Heart right ventricle (tissue), 16 donors: ENCODE results near the gene HJURP. TPM values are rescaled to one million over a fixed set of nuclear protein-coding genes. Genes with fewer than 3 reads are reported as not detected.

Source experiments
- ATAC-seq, 8 donors: fragments of 200-7000 bp; cut with Tn5 transposase; one replicate each; pipeline ENCODE4 v1.9.1; 2020; ENCODE audit warnings: mild to moderate bottlenecking in 8 of 8, moderate library complexity in 8 of 8, moderate number of reproducible peaks in 1 of 8
- DNase-seq, 2 donors: peaks; one replicate each; pipeline ENCODE4 v3.0.0-alpha.2; 2020
- H3K27ac ChIP-seq, 10 donors: fragments of 200-600 bp; sonication (generic) in 2 of 10; one replicate each; pipeline versions ENCODE4 v1.5.0 to v1.8.0; 2020 to 2022; ENCODE audit warnings: mild to moderate bottlenecking in 3 of 10
- H3K27me3 ChIP-seq, 7 donors: fragments of 200-600 bp; one replicate each; pipeline ENCODE4 v1.8.0; 2021 to 2022; ENCODE audit warnings: mild to moderate bottlenecking in 2 of 7
- H3K36me3 ChIP-seq, 9 donors: fragments of 200-600 bp; sonication (generic) in 1 of 9; one replicate each; pipeline versions ENCODE4 v1.5.0 to v1.8.0; 2020 to 2022; ENCODE audit warnings: mild to moderate bottlenecking in 2 of 9
- H3K4me1 ChIP-seq, 9 donors: fragments of 200-600 bp; sonication (generic) in 1 of 9; one replicate each; pipeline versions ENCODE4 v1.5.0 to v1.8.0; 2020 to 2022; ENCODE audit warnings: mild to moderate bottlenecking in 4 of 9
- H3K4me3 ChIP-seq, 10 donors: fragments of 200-600 bp; sonication (generic) in 2 of 10; one replicate each; pipeline versions ENCODE4 v1.5.0 to v1.8.0; 2020 to 2022; ENCODE audit warnings: mild to moderate bottlenecking in 7 of 10, moderate library complexity in 2 of 10
- H3K9me3 ChIP-seq, 11 donors: fragments of 200-600 bp in 10 of 11; sonication (generic) in 2 of 11; one replicate each; pipeline versions ENCODE4 v1.5.0 to v1.8.0; 2013 to 2022; ENCODE audit warnings: mild to moderate bottlenecking in 2 of 11, control low read depth in 1 of 11, moderate library complexity in 1 of 11
- CTCF ChIP-seq, 9 donors: fragments of 200-600 bp; sonication (generic) in 2 of 9; IDR thresholded peaks; one replicate each; pipeline versions ENCODE4 v1.5.0 to v1.8.0; 2021 to 2022; ENCODE audit warnings: antibody characterized with exemption in 9 of 9, mild to moderate bottlenecking in 5 of 9, moderate library complexity in 1 of 9
- WGBS, 2 donors: extraction: QIAGEN DNeasy Blood & Tissue Kit; methylation state at CpG; one replicate each; pipeline ENCODE4 v1.1.7; 2013; ENCODE audit warnings: inconsistent platforms in 1 of 2; 5-methylcytosine and 5-hydroxymethylcytosine counted together
- intact Hi-C, 10 donors: fragments of 100-400 bp; cut with DNase I; formaldehyde crosslinking; loops; one replicate each; pipeline versions ENCODE4 v1.11.1 to v1.14.2; 2022
- polyA plus RNA-seq, 2 donors: library from polyadenylated mRNA; stranded (reverse); fragments of 200-250 nt; gene quantifications; one replicate each; pipeline ENCODE4 v1.2.3, GENCODE V29; 2013
- total RNA-seq, 10 donors: library from RNA; stranded (reverse); fragmentation: NEBNext Ultra II Directional in 3 of 10; extraction: Animal tissue kit (Norgen Biotek cat#: 25700) in 3 of 10; gene quantifications; one replicate each; pipeline versions ENCODE4 v1.2.1 to v1.2.4, GENCODE V29; 2021 to 2023
- donor health status: Arrhythmogenic right ventricular cardiomyopathy.
- donor health status: ischemic (EF 13 %, LVEDD 7.1; RV severe dilation, severe dysfunction).
- donor health status: healthy with polysubstance abuse.
- donor health status: DM: no; HTN: yes; CAD: no.
- donor health status: DM: no; HTN: no; CAD: no.
- donor health status: ischemic (EF 25% LVEDD 6.9; RV normal size, moderate dysfunction).
- donor health status: ischemic (EF 25% LVEDD 5.7; RV mildly dilated, moderate dysfunction).
- donor health status: healthy.
- donor health status: DM: yes; HTN: yes; CAD: no.
- donor health status: Ischemic cardiomyopathy.
- donor health status: ischemic (EF 35%, LVEDD 5.7; RV mildly dilated, moderate dysfunction).
- donor health status: nonischemic (EF 11% LVEDD 7.7; RV severe dilation, severe dysfunction).
- donor health status: DM: yes; HTN: yes; CAD: no.
- donor health status: PGD.
- donor health status: ischemic (EF 29% LVEDD 5.4; RV normal size, mild dysfunction).
- donor health status: nonischemic (EF 23%, LVEDD 6.1; RV moderate dilation, normal function).

Gene HJURP
- total and polyA plus RNA-seq, 12 donors, result 0.22 to 2.9 (median 0.44) TPM; not detected in 4

- Histone ChIP-seq H3K4me1 (no peaks in the 10 kb centered on the region), H3K9me3 (peaks cover 0 to 5% (median 0%) of the 10 kb centered on the region in 11 donors), H3K27ac (no peak overlapping the region), H3K4me3 (no peak overlapping the region), H3K36me3 (no peaks in the 10 kb centered on the region), H3K27me3 (peaks cover 0 to 20% (median 11%) of the 10 kb centered on the region in 7 donors)
- ATAC-seq (no peak), DNase-seq (no peak)
- intact Hi-C loops, result no loop called here
- WGBS, 2 donors, result 66 to 71% methylated on average over 8 of the region's 8 CpGs
- no peak for TF ChIP-seq CTCF (IDR thresholded peaks at IDR 0.05)
Observed at GRCh38 chr2:233803994-233804393, 50.3 kb downstream of the HJURP start.

- ATAC-seq, result no peak
- 60 to 69% methylated on average over 2 of the region's 2 CpGs for WGBS, 2 donors
- peaks cover 0 to 5% (median 0%) of the 10 kb centered on the region in 11 donors for H3K9me3 ChIP-seq
Observed at GRCh38 chr2:233803292-233803911, 50.9 kb downstream of the HJURP start.

GRCh38 chr2:233802132-233802815, 52.1 kb downstream of the HJURP start:
- 56 to 66% methylated on average over 3 of the region's 3 CpGs for WGBS, 2 donors
- Histone ChIP-seq H3K9me3 (peaks cover 0 to 5% (median 0%) of the 10 kb centered on the region in 11 donors), H3K27me3 (peaks cover 0 to 5% (median 3%) of the 10 kb centered on the region in 7 donors), H3K27ac (no peak overlapping the region), H3K36me3 (no peaks in the 10 kb centered on the region), H3K4me3 (no peak overlapping the region), H3K4me1 (no peaks in the 10 kb centered on the region)
- no peak for TF ChIP-seq CTCF (IDR thresholded peaks at IDR 0.05)
- DNase-seq (no peak), ATAC-seq (no peak)
- intact Hi-C loops, result no loop called here

More at GRCh38 chr2:233803292-233803911, 50.9 kb downstream of the HJURP start:
- intact Hi-C loops, result no loop called here
- H3K27me3 ChIP-seq, result peaks cover 0 to 14% (median 6%) of the 10 kb centered on the region in 7 donors
- H3K36me3 ChIP-seq, result no peaks in the 10 kb centered on the region
- H3K27ac ChIP-seq, result no peak overlapping the region
- H3K4me3 ChIP-seq, result no peak overlapping the region
- no peak for DNase-seq
- H3K4me1 ChIP-seq, result no peaks in the 10 kb centered on the region
- TF ChIP-seq CTCF (IDR thresholded peaks at IDR 0.05), result no peak

GRCh38 chr2:233801357-233802131, 52.8 kb downstream of the HJURP start:
- Histone ChIP-seq H3K4me3 (no peak overlapping the region), H3K36me3 (no peaks in the 10 kb centered on the region), H3K27me3 (peaks cover 0 to 5% (median 3%) of the 10 kb centered on the region in 7 donors), H3K9me3 (peaks cover 0 to 5% (median 0%) of the 10 kb centered on the region in 11 donors), H3K27ac (no peak overlapping the region), H3K4me1 (no peaks in the 10 kb centered on the region)
- DNase-seq, result no peak
- 75 to 78% methylated on average over 9 of the region's 9 CpGs for WGBS, 2 donors
- intact Hi-C loops, result no loop called here
- peak in 1 of 8 donors; percentile 37 for ATAC-seq
- no peak for TF ChIP-seq CTCF (IDR thresholded peaks at IDR 0.05)
